GM19397 (cell line): ENCODE measurements around the gene SLC25A39.

Experiments used
- ATAC-seq: cut with Tn5 transposase; IDR thresholded peaks from one replicate; pipeline ENCODE4 v1.9.1; 2021; ENCODE audit warnings: mild to moderate bottlenecking, moderate library complexity; ENCODE audit not compliant: unreplicated experiment

SLC25A39 gene

GRCh38 chr17:44314869-44315661 lies 9.6 kb downstream of the SLC25A39 start:
- no peak for ATAC-seq

- no peak for ATAC-seq
Measured at GRCh38 chr17:44314524-44314868, 10.1 kb downstream of the SLC25A39 start.

GRCh38 chr17:44314031-44314430 lies 10.6 kb downstream of the SLC25A39 start:
- ATAC-seq = no peak

- no peak for ATAC-seq
Measured at GRCh38 chr17:44312396-44313104, 12.1 kb downstream of the SLC25A39 start.

- no peak for ATAC-seq
Measured at GRCh38 chr17:44311562-44312181, 13.0 kb downstream of the SLC25A39 start.

- ATAC-seq = no peak
Measured at GRCh38 chr17:44310609-44311376, 13.8 kb downstream of the SLC25A39 start.

- ATAC-seq = no peak
Measured at GRCh38 chr17:44310188-44310587, 14.4 kb downstream of the SLC25A39 start.

GRCh38 chr17:44309472-44309871 lies 15.2 kb downstream of the SLC25A39 start:
- no peak for ATAC-seq

GRCh38 chr17:44308865-44309264 lies 15.8 kb downstream of the SLC25A39 start:
- ATAC-seq = no peak

GRCh38 chr17:44308320-44308818 lies 16.3 kb downstream of the SLC25A39 start, which contains the start of gene RUNDC3A:
TSS of gene RUNDC3A (plus strand) at chr17:44308601. CDS start at chr17:44308833, 232 bp downstream.
- no peak for ATAC-seq

- ATAC-seq = no peak
Measured at GRCh38 chr17:44307387-44308186, 17.0 kb downstream of the SLC25A39 start.

GRCh38 chr17:44304651-44305050 lies 20.0 kb downstream of the SLC25A39 start:
- no peak for ATAC-seq

- ATAC-seq = no peak
Measured at GRCh38 chr17:44297975-44298374, 26.6 kb downstream of the SLC25A39 start.

GRCh38 chr17:44293509-44294226 lies 31.0 kb downstream of the SLC25A39 start:
- ATAC-seq = no peak

- ATAC-seq = no peak
Measured at GRCh38 chr17:44287651-44288050, 37.0 kb downstream of the SLC25A39 start.

- ATAC-seq = no peak
Measured at GRCh38 chr17:44284024-44284400, 40.6 kb downstream of the SLC25A39 start.

GRCh38 chr17:44283344-44284023 lies 41.1 kb downstream of the SLC25A39 start:
- ATAC-seq = no peak

- ATAC-seq = no peak
Measured at GRCh38 chr17:44282264-44282663, 42.4 kb downstream of the SLC25A39 start.

GRCh38 chr17:44281570-44281969 lies 43.1 kb downstream of the SLC25A39 start:
- ATAC-seq = no peak
